Natural killer cell (primary cell): ENCODE measurements around the gene RERE. TPM values are rescaled to one million over a fixed set of nuclear protein-coding genes. Genes with fewer than 3 reads are reported as not detected.

Experiments used
- ATAC-seq, 3 donors: fragments of 150-1000 bp in 2 of 3; fragments of 200-7000 bp in 1 of 3; cut with Tn5 transposase; 1 replicate in 1 of 3; 2 replicates in 2 of 3; pipeline ENCODE4 v1.10.0; 2021; ENCODE audit warnings: mild to moderate bottlenecking in 2 of 3, moderate library complexity in 2 of 3
- DNase-seq, 2 donors: peaks; one replicate each; pipeline versions ENCODE4 v3.0.0 to v3.0.0-alpha.2; 2013 to 2021; ENCODE audit warnings: mixed read lengths in 1 of 2
- H3K27ac ChIP-seq: one replicate; pipeline ENCODE4 v1.5.1; 2013; ENCODE audit warnings: mild to moderate bottlenecking, low read length
- H3K27me3 ChIP-seq: one replicate; pipeline ENCODE4 v1.6.1; 2013; ENCODE audit warnings: low read length; ENCODE audit not compliant: control insufficient read depth, insufficient read depth
- H3K36me3 ChIP-seq: one replicate; pipeline ENCODE4 v1.6.1; 2013; ENCODE audit warnings: low read length; ENCODE audit not compliant: control insufficient read depth, insufficient read depth
- H3K4me1 ChIP-seq: one replicate; pipeline ENCODE4 v1.6.1; 2013; ENCODE audit warnings: low read length; ENCODE audit not compliant: control insufficient read depth, insufficient read depth
- H3K4me3 ChIP-seq: one replicate; pipeline ENCODE4 v1.5.1; 2013; ENCODE audit warnings: low read length
- H3K9me3 ChIP-seq: one replicate; pipeline ENCODE4 v1.6.1; 2013; ENCODE audit warnings: low read length; ENCODE audit not compliant: control insufficient read depth, insufficient read depth
- H3K27ac Mint-ChIP-seq, 2 donors: one replicate each; pipeline ENCODE4 v1.8.0; 2022; ENCODE audit warnings: mild to moderate bottlenecking in 2 of 2, mixed read lengths in 2 of 2, moderate library complexity in 1 of 2
- H3K27me3 Mint-ChIP-seq, 2 donors: one replicate each; pipeline ENCODE4 v1.8.0; 2022; ENCODE audit warnings: low read depth in 2 of 2, mixed read lengths in 2 of 2
- H3K36me3 Mint-ChIP-seq: one replicate; pipeline ENCODE4 v1.8.0; 2022; ENCODE audit warnings: mixed read lengths
- H3K4me1 Mint-ChIP-seq, 2 donors: one replicate each; pipeline ENCODE4 v1.8.0; 2022; ENCODE audit warnings: mixed read lengths in 2 of 2
- H3K4me3 Mint-ChIP-seq: one replicate; pipeline ENCODE4 v1.8.0; 2022; ENCODE audit warnings: mild to moderate bottlenecking, moderate library complexity, mixed read lengths
- H3K9me3 Mint-ChIP-seq, 2 donors: one replicate each; pipeline ENCODE4 v1.8.0; 2022; ENCODE audit warnings: mixed read lengths in 2 of 2
- CTCF ChIP-seq: fragments of 200-600 bp; IDR thresholded peaks from one replicate; pipeline ENCODE4 v1.8.0; 2022; ENCODE audit warnings: antibody characterized with exemption
- WGBS: methylation state at CpG from one replicate; pipeline ENCODE4 v1.1.7; 2013; ENCODE audit warnings: missing lambda C conversion rate; ENCODE audit not compliant: insufficient coverage; 5-methylcytosine and 5-hydroxymethylcytosine counted together
- intact Hi-C: fragments of 100-400 bp; cut with micrococcal nuclease; formaldehyde crosslinking; loops from one replicate; pipeline ENCODE4 v1.14.2; 2022
- total RNA-seq, 4 donors: library from RNA; stranded (reverse); fragments of 120-200 nt in 1 of 4; gene quantifications; one replicate each; pipeline versions ENCODE4 v1.2.3 to v1.2.4, GENCODE V29; 2013 to 2022

RERE gene
- total RNA-seq, 3 donors from 2014 or later (not counting 1 experiment from before 2014, with no cell fraction given): 67.7 to 76.0 (median 73.0) TPM

DNA sequence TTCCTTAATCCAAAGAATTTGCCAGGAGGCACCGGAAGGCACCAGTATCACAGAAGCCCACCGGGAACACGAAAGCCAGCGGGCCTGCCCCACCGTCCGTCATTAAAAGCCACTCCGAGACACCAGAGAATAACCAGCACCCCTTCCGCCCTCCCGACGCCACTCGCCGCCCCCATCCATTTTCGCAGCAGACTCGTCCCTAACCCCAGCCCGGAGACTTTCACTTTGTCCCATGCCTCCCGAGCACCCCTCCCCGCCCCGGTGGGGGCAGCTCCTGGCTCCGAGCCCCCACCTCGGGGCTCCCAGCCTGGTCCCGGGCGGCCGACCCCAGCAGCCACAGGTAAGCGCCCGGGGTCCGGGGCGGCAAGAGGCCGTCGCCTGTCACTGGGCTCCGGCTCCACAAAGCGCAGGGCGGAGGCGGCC, 394.2 kb downstream of the RERE start:
- H3K36me3 Mint-ChIP-seq: no peaks in the 10 kb centered on the region
- Histone ChIP-seq H3K27ac (peak overlapping the region; percentile 67), H3K4me3 (peak overlapping the region; percentile 70), H3K4me1 (peaks cover 46% of the 10 kb centered on the region), H3K36me3 (peaks cover 6% of the 10 kb centered on the region), H3K9me3 (no peaks in the 10 kb centered on the region), H3K27me3 (no peaks in the 10 kb centered on the region)
- no peak overlapping the region for H3K4me3 Mint-ChIP-seq
- peaks cover 8 to 12% of the 10 kb centered on the region in 2 donors for H3K27me3 Mint-ChIP-seq
- peak; percentile 36 to 42 (median 40) for ATAC-seq
- H3K27ac Mint-ChIP-seq: no peak overlapping the region
- peak; percentile 44 to 62 for DNase-seq
- no peak for TF ChIP-seq CTCF
- peaks cover 35 to 48% of the 10 kb centered on the region in 2 donors for H3K4me1 Mint-ChIP-seq
- no peaks in the 10 kb centered on the region for H3K9me3 Mint-ChIP-seq
- under 1% methylated on average over 33 of the region's 33 CpGs for WGBS
- intact Hi-C loops: loop anchor here (5.0 to 10.0 kb wide), 2 partner anchors 46 to 52 kb away; no protein-coding TSS in a partner anchor

DNA sequence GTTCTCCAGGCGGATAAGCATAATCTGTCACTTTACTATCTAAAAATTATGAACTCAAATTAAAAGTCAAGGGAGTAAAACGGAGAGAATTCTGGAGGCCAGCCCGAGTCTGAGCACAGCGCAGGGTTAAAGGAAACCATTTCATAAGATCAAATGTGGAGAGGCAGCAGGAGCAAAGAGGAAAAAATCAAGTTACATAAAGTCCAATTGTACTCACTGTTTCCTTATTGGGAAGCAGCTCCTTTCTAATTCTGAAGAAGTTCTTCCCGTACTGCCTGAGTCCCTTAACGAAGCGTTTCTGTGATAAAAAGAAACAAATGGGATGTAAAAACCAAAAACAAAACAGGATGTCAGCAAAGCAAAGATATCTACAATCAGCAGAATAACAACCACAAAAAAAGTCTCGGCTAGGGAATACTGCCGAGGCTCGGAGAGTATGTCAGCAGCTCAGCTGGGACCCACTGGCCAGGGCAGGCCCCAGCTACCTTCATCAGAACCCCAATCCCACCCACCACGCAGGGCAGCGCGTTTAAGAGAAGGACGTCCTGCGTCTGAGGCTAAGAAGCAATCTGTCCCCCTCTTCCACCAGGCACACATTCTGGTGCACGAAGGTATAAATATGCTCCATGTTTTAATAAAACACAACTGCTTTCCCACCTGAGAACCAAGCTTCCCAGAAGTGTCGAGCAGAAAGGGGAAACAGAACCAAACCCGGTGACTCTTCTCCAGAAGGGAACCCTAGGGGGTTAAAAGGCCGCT, 394.8 kb downstream of the RERE start:
- 7% methylated on average over 19 of the region's 19 CpGs for WGBS
- Mint-ChIP-seq H3K27me3 (peaks cover 8 to 12% of the 10 kb centered on the region in 2 donors), H3K36me3 (no peaks in the 10 kb centered on the region), H3K27ac (no peak overlapping the region), H3K9me3 (no peaks in the 10 kb centered on the region), H3K4me3 (no peak overlapping the region), H3K4me1 (peaks cover 29 to 44% of the 10 kb centered on the region in 2 donors)
- no peaks in the 10 kb centered on the region for H3K9me3 ChIP-seq
- intact Hi-C loops: loop anchor here (5.0 to 10.0 kb wide), 2 partner anchors 45 to 52 kb away; no protein-coding TSS in a partner anchor
- DNase-seq (peak in 1 of 2 donors; percentile 41), ATAC-seq (no peak)
- peak overlapping the region; percentile 70 for H3K4me3 ChIP-seq
- peaks cover 6% of the 10 kb centered on the region for H3K36me3 ChIP-seq
- peaks cover 41% of the 10 kb centered on the region for H3K4me1 ChIP-seq
- peak overlapping the region; percentile 67 for H3K27ac ChIP-seq
- TF ChIP-seq CTCF: no peak
- no peaks in the 10 kb centered on the region for H3K27me3 ChIP-seq

DNA sequence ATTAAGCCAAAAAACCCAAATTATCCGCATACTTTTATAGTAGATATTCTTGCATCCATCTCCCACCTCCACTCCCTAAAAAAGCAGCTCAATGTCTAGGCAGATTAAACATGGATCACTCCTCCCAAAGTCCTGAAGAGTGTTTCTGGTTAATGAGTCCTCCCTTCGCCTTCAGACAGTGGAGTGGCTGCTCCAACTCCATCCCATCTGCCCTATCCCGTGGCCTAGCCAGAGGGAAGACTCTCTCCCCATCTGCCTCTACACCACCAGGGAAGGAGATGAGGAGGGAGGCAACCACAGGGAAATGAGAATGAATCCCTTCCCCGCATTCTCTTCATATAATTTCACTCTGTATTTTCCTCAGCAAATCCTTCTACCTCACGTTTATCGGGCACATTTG, 395.7 kb downstream of the RERE start:
- H3K4me3 Mint-ChIP-seq: no peak overlapping the region
- WGBS: 92% methylated on average over 1 of the region's 6 CpGs
- H3K4me3 ChIP-seq: no peak overlapping the region
- H3K27ac ChIP-seq: no peak overlapping the region
- no peaks in the 10 kb centered on the region for H3K9me3 ChIP-seq
- H3K27me3 Mint-ChIP-seq: peaks cover 8 to 11% of the 10 kb centered on the region in 2 donors
- no peaks in the 10 kb centered on the region for H3K9me3 Mint-ChIP-seq
- H3K4me1 ChIP-seq: peaks cover 35% of the 10 kb centered on the region
- no peaks in the 10 kb centered on the region for H3K36me3 Mint-ChIP-seq
- DNase-seq (no peak), ATAC-seq (no peak)
- H3K27me3 ChIP-seq: no peaks in the 10 kb centered on the region
- peaks cover 20 to 37% of the 10 kb centered on the region in 2 donors for H3K4me1 Mint-ChIP-seq
- TF ChIP-seq CTCF: no peak
- no peak overlapping the region for H3K27ac Mint-ChIP-seq
- H3K36me3 ChIP-seq: peaks cover 6% of the 10 kb centered on the region
- intact Hi-C loops: loop anchor here (5.0 to 10.0 kb wide), 2 partner anchors 44 to 53 kb away; no protein-coding TSS in a partner anchor
